IMR-90 (cell line): ENCODE measurements around the gene RARS1.

Experiments
- CEBPB ChIP-seq: IDR thresholded peaks from 2 replicates; pipeline ENCODE4 v1.6.1; 2012; ENCODE audit warnings: low read depth, low read length, improper control_type of control experiment
- CTCF ChIP-seq: conservative IDR thresholded peaks from 2 replicates; pipeline ENCODE4 v1.5.1; 2012; ENCODE audit warnings: mild to moderate bottlenecking, low read depth, low read length, improper control_type of control experiment
- RCOR1 ChIP-seq: IDR thresholded peaks from 2 replicates; pipeline ENCODE4 v1.6.1; 2012; ENCODE audit warnings: mild to moderate bottlenecking, low read length, improper control_type of control experiment; ENCODE audit not compliant: insufficient replicate concordance
- USF2 ChIP-seq: fragments of 150-350 bp; IDR thresholded peaks from 2 replicates; pipeline ENCODE4 v1.6.1; 2017; ENCODE audit warnings: mild to moderate bottlenecking, antibody characterized with exemption, low read length, low read depth

GRCh38 chr5:168489059-168489458, 2.8 kb downstream of the RARS1 start:
- no peak for TF ChIP-seq CEBPB
- TF ChIP-seq RCOR1 = no peak
- TF ChIP-seq USF2 = no peak
- no peak for TF ChIP-seq CTCF
